SJSA1 (cell line): ENCODE measurements around the gene ZBTB5. TPM values are rescaled to one million over a fixed set of nuclear protein-coding genes. Genes with fewer than 3 reads are reported as not detected.

Experiments used
- DNase-seq, 2 experiments: peaks; one replicate each; pipeline ENCODE4 v3.0.0-alpha.2; 2015 to 2020; ENCODE audit warnings: low spot score in 2 of 2, low read depth in 1 of 2
- H3K27ac ChIP-seq: fragments of 250-450 bp; sonication (Bioruptor Pico); 2 replicates; pipeline ENCODE4 v1.5.1; 2020; ENCODE audit warnings: mild to moderate bottlenecking, moderate library complexity
- H3K27me3 ChIP-seq: fragments of 250-450 bp; sonication (Bioruptor Pico); replicated peaks from 2 replicates; pipeline ENCODE4 v1.5.1; 2020; ENCODE audit warnings: mild to moderate bottlenecking, moderate library complexity
- H3K36me3 ChIP-seq: fragments of 250-450 bp; sonication (Bioruptor Pico); 2 replicates; pipeline ENCODE4 v1.5.1; 2020; ENCODE audit warnings: mild to moderate bottlenecking
- H3K4me1 ChIP-seq: fragments of 250-450 bp; sonication (Bioruptor Pico); replicated peaks from 2 replicates; pipeline ENCODE4 v1.6.1; 2021; ENCODE audit warnings: mild to moderate bottlenecking
- H3K4me3 ChIP-seq: fragments of 250-450 bp; sonication (Bioruptor Pico); 2 replicates; pipeline ENCODE4 v1.5.1; 2020; ENCODE audit warnings: mild to moderate bottlenecking
- H3K9me3 ChIP-seq: fragments of 250-450 bp; sonication (Bioruptor Pico); replicated peaks from 2 replicates; pipeline ENCODE4 v1.5.1; 2020; ENCODE audit warnings: mild to moderate bottlenecking
- total RNA-seq: library from RNA; depleted of rRNA; stranded (reverse); fragments of >200 nt; shearing (Covaris generic); gene quantifications from 2 replicates; pipeline ENCODE4 v1.2.3, GENCODE V29; 2014

The ZBTB5 gene
- total RNA-seq, 1 experiment from 2014 or later, result 13.7 TPM

- no peaks in the 10 kb centered on the region; the same call in 1 of the 2 replicates for H3K36me3 ChIP-seq
- no peaks in the 10 kb centered on the region for H3K9me3 ChIP-seq
- no peak overlapping the region for H3K4me3 ChIP-seq
- no peak for DNase-seq
- H3K4me1 ChIP-seq, result 0 out of 2 replicates have a peak, but pooled peaks cover 3% of the 10 kb centered on the region
- H3K27ac ChIP-seq, result no peak overlapping the region
- H3K27me3 ChIP-seq, result no peaks in the 10 kb centered on the region
Measured at GRCh38 chr9:37452611-37453010, 12.6 kb downstream of the ZBTB5 start.

- no peak overlapping the region for H3K27ac ChIP-seq
- no peaks in the 10 kb centered on the region; the same call in 1 of the 2 replicates for H3K36me3 ChIP-seq
- H3K9me3 ChIP-seq, result no peaks in the 10 kb centered on the region
- DNase-seq, result no peak
- 0 out of 2 replicates have a peak, but pooled peaks cover 3% of the 10 kb centered on the region for H3K4me1 ChIP-seq
- no peaks in the 10 kb centered on the region for H3K27me3 ChIP-seq
- no peak overlapping the region for H3K4me3 ChIP-seq
Measured at GRCh38 chr9:37451628-37452027, 13.6 kb downstream of the ZBTB5 start.

GRCh38 chr9:37449862-37450632 lies 15.2 kb downstream of the ZBTB5 start:
- Histone ChIP-seq H3K27ac (no peak overlapping the region), H3K36me3 (no peaks in the 10 kb centered on the region; the same call in 1 of the 2 replicates), H3K4me3 (no peak overlapping the region), H3K9me3 (no peaks in the 10 kb centered on the region), H3K27me3 (no peaks in the 10 kb centered on the region), H3K4me1 (0 out of 2 replicates have a peak, but pooled peaks cover 3% of the 10 kb centered on the region)
- DNase-seq, result no peak

- Histone ChIP-seq H3K4me3 (no peak overlapping the region), H3K36me3 (no peaks in the 10 kb centered on the region; the same call in none of the 2 replicates), H3K4me1 (0 out of 2 replicates have a peak, but pooled peaks cover 3% of the 10 kb centered on the region), H3K27ac (no peak overlapping the region), H3K9me3 (no peaks in the 10 kb centered on the region), H3K27me3 (no peaks in the 10 kb centered on the region)
- no peak for DNase-seq
Measured at GRCh38 chr9:37447111-37447510, 18.1 kb downstream of the ZBTB5 start.

GRCh38 chr9:37446401-37446800 lies 18.8 kb downstream of the ZBTB5 start:
- H3K9me3 ChIP-seq, result no peaks in the 10 kb centered on the region
- H3K36me3 ChIP-seq, result peaks cover 7% of the 10 kb centered on the region
- no peak overlapping the region for H3K4me3 ChIP-seq
- no peaks in the 10 kb centered on the region for H3K27me3 ChIP-seq
- H3K4me1 ChIP-seq, result no peaks in the 10 kb centered on the region
- H3K27ac ChIP-seq, result no peak overlapping the region
- no peak for DNase-seq

- Histone ChIP-seq H3K4me3 (no peak overlapping the region), H3K27me3 (no peaks in the 10 kb centered on the region), H3K4me1 (no peaks in the 10 kb centered on the region), H3K27ac (no peak overlapping the region), H3K9me3 (no peaks in the 10 kb centered on the region), H3K36me3 (peaks cover 11% of the 10 kb centered on the region)
- no peak for DNase-seq
Measured at GRCh38 chr9:37445832-37446231, 19.4 kb downstream of the ZBTB5 start.

- no peak for DNase-seq
- Histone ChIP-seq H3K4me3 (no peak overlapping the region), H3K36me3 (peaks cover 12% of the 10 kb centered on the region), H3K27ac (no peak overlapping the region), H3K27me3 (no peaks in the 10 kb centered on the region), H3K4me1 (no peaks in the 10 kb centered on the region), H3K9me3 (no peaks in the 10 kb centered on the region)
Measured at GRCh38 chr9:37444890-37445289, 20.4 kb downstream of the ZBTB5 start.

GRCh38 chr9:37443566-37443965 lies 21.7 kb downstream of the ZBTB5 start:
- no peaks in the 10 kb centered on the region for H3K4me1 ChIP-seq
- H3K27ac ChIP-seq, result no peak overlapping the region
- DNase-seq, result no peak
- no peaks in the 10 kb centered on the region for H3K9me3 ChIP-seq
- H3K27me3 ChIP-seq, result no peaks in the 10 kb centered on the region
- no peak overlapping the region for H3K4me3 ChIP-seq
- peaks cover 20% of the 10 kb centered on the region for H3K36me3 ChIP-seq

GRCh38 chr9:37442556-37442955 lies 22.7 kb downstream of the ZBTB5 start:
- H3K27ac ChIP-seq, result no peak overlapping the region
- no peaks in the 10 kb centered on the region for H3K27me3 ChIP-seq
- H3K4me1 ChIP-seq, result no peaks in the 10 kb centered on the region
- H3K9me3 ChIP-seq, result no peaks in the 10 kb centered on the region
- DNase-seq, result no peak
- peaks cover 29% of the 10 kb centered on the region for H3K36me3 ChIP-seq
- no peak overlapping the region for H3K4me3 ChIP-seq

- peaks cover 29% of the 10 kb centered on the region for H3K36me3 ChIP-seq
- no peak overlapping the region for H3K4me3 ChIP-seq
Measured at GRCh38 chr9:37441776-37442370, 23.4 kb downstream of the ZBTB5 start.

GRCh38 chr9:37438359-37438758 lies 26.9 kb downstream of the ZBTB5 start:
- Histone ChIP-seq H3K9me3 (no peaks in the 10 kb centered on the region), H3K27ac (no peak overlapping the region), H3K27me3 (no peaks in the 10 kb centered on the region), H3K4me1 (no peaks in the 10 kb centered on the region), H3K36me3 (peaks cover 40% of the 10 kb centered on the region), H3K4me3 (no peak overlapping the region)
- no peak for DNase-seq

More at GRCh38 chr9:37441776-37442370, 23.4 kb downstream of the ZBTB5 start:
- no peaks in the 10 kb centered on the region for H3K9me3 ChIP-seq
- no peak for DNase-seq
- H3K27me3 ChIP-seq, result no peaks in the 10 kb centered on the region
- no peak overlapping the region for H3K27ac ChIP-seq
- H3K4me1 ChIP-seq, result no peaks in the 10 kb centered on the region

GRCh38 chr9:37437621-37438020 lies 27.6 kb downstream of the ZBTB5 start:
- Histone ChIP-seq H3K36me3 (peaks cover 40% of the 10 kb centered on the region), H3K4me3 (no peak overlapping the region), H3K27ac (no peak overlapping the region), H3K9me3 (no peaks in the 10 kb centered on the region), H3K27me3 (no peaks in the 10 kb centered on the region), H3K4me1 (no peaks in the 10 kb centered on the region)
- DNase-seq, result no peak

- H3K9me3 ChIP-seq, result no peaks in the 10 kb centered on the region
- peaks cover 39% of the 10 kb centered on the region for H3K36me3 ChIP-seq
- no peak overlapping the region for H3K27ac ChIP-seq
- H3K27me3 ChIP-seq, result no peaks in the 10 kb centered on the region
- DNase-seq, result no peak
- no peaks in the 10 kb centered on the region for H3K4me1 ChIP-seq
- no peak overlapping the region for H3K4me3 ChIP-seq
Measured at GRCh38 chr9:37437010-37437409, 28.2 kb downstream of the ZBTB5 start.

- DNase-seq, result no peak
- Histone ChIP-seq H3K4me3 (no peak overlapping the region), H3K27ac (no peak overlapping the region), H3K4me1 (no peaks in the 10 kb centered on the region), H3K36me3 (peaks cover 35% of the 10 kb centered on the region), H3K9me3 (no peaks in the 10 kb centered on the region), H3K27me3 (no peaks in the 10 kb centered on the region)
Measured at GRCh38 chr9:37436540-37436939, 28.7 kb downstream of the ZBTB5 start.
